GM12878 (cell line): Measurements from ENCODE around the gene CLPX. TPM values are rescaled to one million over a fixed set of nuclear protein-coding genes. Genes with fewer than 3 reads are reported as not detected.
"Not testable (repeated sequence)": the region's sequence is repeated elsewhere in the genome, so short reads cannot be mapped to it uniquely, and the experiment has no call there.

ENCODE experiments used
- ATAC-seq: fragments of 200-7000 bp; cut with Tn5 transposase; 3 replicates; pipeline ENCODE4 v1.9.1; 2020; ENCODE audit warnings: mild to moderate bottlenecking, moderate library complexity
- BruUV-seq: library from RNA; stranded (reverse); fragments of 400-500 nt; replicated peaks from 2 replicates; lab custom pipeline; 2021; lab: Mats Ljungman, UMichigan
- CTCF ChIA-PET: fragments of 300-600 bp; sonication (Branson Sonifier 250); formaldehyde crosslinking; extraction: SDS; loops from one replicate; lab custom pipeline; 2021; ENCODE audit warnings: inconsistent platforms; lab: Yijun Ruan, JAX
- POLR2A ChIA-PET: fragments of 350-600 bp; formaldehyde crosslinking; extraction: SDS; loops from one replicate; lab custom pipeline; 2021; ENCODE audit warnings: inconsistent platforms; lab: Charles Lee
- RAD21 ChIA-PET: fragments of 300-600 bp; sonication (Branson Sonifier 250); formaldehyde crosslinking; loops from one replicate; lab custom pipeline; 2023; ENCODE audit warnings: antibody characterized with exemption; ENCODE audit not compliant: unreplicated experiment; lab: Charles Lee
- SMC1A ChIA-PET: fragments of 300-600 bp; sonication (Branson Sonifier 250); formaldehyde crosslinking; loops from one replicate; lab custom pipeline; 2023; ENCODE audit not compliant: unreplicated experiment, uncharacterized antibody; lab: Charles Lee
- DNase-seq: peaks from one replicate; pipeline ENCODE4 v3.0.0-alpha.2; 2011; ENCODE audit warnings: low read depth, low spot score
- FAIRE-seq: peaks from 3 replicates; lab custom pipeline; 2011; peaks lifted over from hg19 to GRCh38; lab: Jason Lieb, UNC
- H2AFZ ChIP-seq: 2 replicates; pipeline ENCODE4 v1.6.0; 2011; ENCODE audit warnings: low read depth, low read length, control low read depth; ENCODE audit not compliant: control insufficient read depth
- H3K27ac ChIP-seq: 2 replicates; pipeline ENCODE4 v1.5.1; 2011; ENCODE audit warnings: control low read depth; ENCODE audit not compliant: control insufficient read depth, insufficient read depth
- H3K27me3 ChIP-seq, 2 experiments: replicated peaks in 1 of 2; 2 replicates each; pipeline versions ENCODE4 v1.6.0 to v1.6.1; 2011; ENCODE audit warnings: low read length in 1 of 2; ENCODE audit not compliant: control insufficient read depth in 2 of 2, insufficient read depth in 2 of 2
- H3K36me3 ChIP-seq, 2 experiments: 2 replicates each; pipeline ENCODE4 v1.5.1; 2011; ENCODE audit warnings: low read length in 1 of 2; ENCODE audit not compliant: control insufficient read depth in 2 of 2, insufficient read depth in 2 of 2
- H3K4me1 ChIP-seq: 2 replicates; pipeline ENCODE4 v1.6.1; 2011; ENCODE audit warnings: mild to moderate bottlenecking, low read length, moderate library complexity, mixed read lengths; ENCODE audit not compliant: control insufficient read depth, insufficient read depth
- H3K4me2 ChIP-seq: 2 replicates; pipeline ENCODE4 v1.6.0; 2011; ENCODE audit warnings: control low read depth; ENCODE audit not compliant: control insufficient read depth, insufficient read depth
- H3K4me3 ChIP-seq: fragments of 200-600 bp; sonication (generic); 2 replicates; pipeline ENCODE4 v1.5.1; 2016
- H3K79me2 ChIP-seq: 2 replicates; pipeline ENCODE4 v1.6.0; 2011; ENCODE audit warnings: low read length; ENCODE audit not compliant: control insufficient read depth, insufficient read depth
- H3K9ac ChIP-seq: 2 replicates; pipeline ENCODE4 v1.8.0; 2011; ENCODE audit warnings: low read length, control low read depth, mixed read lengths; ENCODE audit not compliant: control insufficient read depth, insufficient read depth
- H3K9me3 ChIP-seq: replicated peaks from 3 replicates; pipeline ENCODE4 v1.5.1; 2011; ENCODE audit warnings: mild to moderate bottlenecking, low read length; ENCODE audit not compliant: control insufficient read depth, insufficient read depth
- H4K20me1 ChIP-seq: 2 replicates; pipeline ENCODE4 v1.6.0; 2011; ENCODE audit not compliant: control insufficient read depth, insufficient read depth
- MLLT1 ChIP-seq: fragments of 450-650 bp; IDR thresholded peaks from 2 replicates; pipeline ENCODE4 v1.6.1; 2016; ENCODE audit warnings: mild to moderate bottlenecking
- PKNOX1 ChIP-seq: fragments of 450-650 bp; IDR thresholded peaks from 2 replicates; pipeline ENCODE4 v1.6.1; 2016; ENCODE audit warnings: mild to moderate bottlenecking
- WGBS: methylation state at CpG from one replicate; pipeline ENCODE4 v1.1.6; 2016; ENCODE audit warnings: low lambda C conversion rate; ENCODE audit not compliant: insufficient replicate concordance, insufficient coverage; ENCODE audit errors: missing lambda C conversion rate; 5-methylcytosine and 5-hydroxymethylcytosine counted together
- in situ Hi-C: fragments of 300-500 bp; cut with MboI; formaldehyde crosslinking; loops from 9 replicates; pipeline ENCODE4 v1.14.3; 2018; ENCODE audit warnings: mixed read lengths
- intact Hi-C: fragments of 100-400 bp; cut with micrococcal nuclease; formaldehyde crosslinking; loops from one replicate; pipeline ENCODE4 v1.14.2; 2022; ENCODE audit not compliant: unreplicated experiment
- polyA plus RNA-seq, 11 experiments: library from polyadenylated mRNA; depleted of rRNA in 4 of 11; unstranded in 6 of 11; stranded (reverse) in 5 of 11; fragments of >200 nt; fragmentation: Nextera tagmentation in 4 of 11; fragmentation: Illumina TruSeq in 1 of 11; extraction: Ambion mirVana in 4 of 11; extraction: Trizol in 1 of 11; gene quantifications; 1 replicate in 1 of 11; 2 replicates in 10 of 11; pipeline versions ENCODE4 v1.2.1 to v1.2.3, GENCODE V29; 2011 to 2016; ENCODE audit warnings: inconsistent platforms in 2 of 11, missing spikeins in 2 of 11, low read depth in 1 of 11
- total RNA-seq, 4 experiments: library from RNA; depleted of rRNA in 3 of 4; stranded (reverse); fragments of >200 nt in 3 of 4; fragmentation: Illumina TruSeq in 1 of 4; extraction: Trizol in 1 of 4; gene quantifications; 2 replicates each; pipeline versions ENCODE4 v1.2.1 to v1.2.3, GENCODE V29; 2013 to 2021

The CLPX gene
- total and polyA plus RNA-seq, 10 of the 15 experiments (the other 5 are each of a cell fraction or from before 2014, with no cell fraction given): 10.1 to 57.4 (median 31.3) TPM

- not testable (repeated sequence) for H3K36me3 ChIP-seq, FAIRE-seq, H3K27ac ChIP-seq, BruUV-seq, H2AFZ ChIP-seq, DNase-seq, ATAC-seq
- RAD21 ChIA-PET: interaction anchor here (0.9 to 1.6 kb wide), 5 partner anchors 48 to 611 kb away, joined by 3 read pairs; partner anchors contain the start of genes DENND4A, PARP16 and PDCD7
- POLR2A ChIA-PET: interaction anchor here (0.6 to 2.1 kb wide), 8 partner anchors 10 to 1176 kb away, joined by 3 to 7 read pairs (median 4); partner anchors contain the start of genes PDCD7 and RNU5B-1
- H3K4me3 ChIP-seq: peak overlapping the region; percentile 38; the same call in 1 of the 2 replicates
- SMC1A ChIA-PET: interaction anchor here (0.7 to 1.7 kb wide), 6 partner anchors 10 to 116 kb away, joined by 3 to 8 read pairs (median 4); partner anchors contain the start of gene PDCD7
- TF ChIP-seq MLLT1: peak; percentile 79
- peak; percentile 58; the same call in 1 of the 2 replicates for TF ChIP-seq PKNOX1
- TF ChIP-seq, all 136 proteins: peak for 2; not testable (repeated sequence) for 134
- H3K27me3 ChIP-seq, H3K9ac ChIP-seq, H3K4me1 ChIP-seq, H3K9me3 ChIP-seq, H4K20me1 ChIP-seq, in situ Hi-C loops: not testable (repeated sequence)
- 88% methylated on average over 14 of the region's 15 CpGs for WGBS
- peak overlapping the region; percentile 30 for H3K4me2 ChIP-seq
- CTCF ChIA-PET: interaction anchor here (0.6 to 1.4 kb wide), 10 partner anchors 39 to 449 kb away, joined by 3 to 6 read pairs (median 4); partner anchors contain the start of genes PARP16 and PDCD7
- H3K79me2 ChIP-seq: peaks cover 49% of the 10 kb centered on the region
- intact Hi-C loops: loop anchor here (5.0 kb wide), 1 partner anchor 129 kb away; no protein-coding TSS in a partner anchor
These were observed 3.4 kb downstream of the CLPX start for GRCh38 chr15:65181582-65182353.
